ENCODE results near the gene TCF25.

- TF ChIP-seq, protein P1, sequence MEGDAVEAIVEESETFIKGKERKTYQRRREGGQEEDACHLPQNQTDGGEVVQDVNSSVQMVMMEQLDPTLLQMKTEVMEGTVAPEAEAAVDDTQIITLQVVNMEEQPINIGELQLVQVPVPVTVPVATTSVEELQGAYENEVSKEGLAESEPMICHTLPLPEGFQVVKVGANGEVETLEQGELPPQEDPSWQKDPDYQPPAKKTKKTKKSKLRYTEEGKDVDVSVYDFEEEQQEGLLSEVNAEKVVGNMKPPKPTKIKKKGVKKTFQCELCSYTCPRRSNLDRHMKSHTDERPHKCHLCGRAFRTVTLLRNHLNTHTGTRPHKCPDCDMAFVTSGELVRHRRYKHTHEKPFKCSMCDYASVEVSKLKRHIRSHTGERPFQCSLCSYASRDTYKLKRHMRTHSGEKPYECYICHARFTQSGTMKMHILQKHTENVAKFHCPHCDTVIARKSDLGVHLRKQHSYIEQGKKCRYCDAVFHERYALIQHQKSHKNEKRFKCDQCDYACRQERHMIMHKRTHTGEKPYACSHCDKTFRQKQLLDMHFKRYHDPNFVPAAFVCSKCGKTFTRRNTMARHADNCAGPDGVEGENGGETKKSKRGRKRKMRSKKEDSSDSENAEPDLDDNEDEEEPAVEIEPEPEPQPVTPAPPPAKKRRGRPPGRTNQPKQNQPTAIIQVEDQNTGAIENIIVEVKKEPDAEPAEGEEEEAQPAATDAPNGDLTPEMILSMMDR (conservative IDR thresholded peaks at IDR 0.05) = no peak
- no peak for TF ChIP-seq ZFX (IDR thresholded peaks at IDR 0.05)
Observed at GRCh38 chr16:89847051-89847939, 26.1 kb upstream of the TCF25 start.

All from C4-2B (cell line).